GM13976 (cell line): ENCODE measurements around the gene NR1H4.

ENCODE experiments used
- DNase-seq: peaks from one replicate; pipeline ENCODE4 v3.0.0; 2012; ENCODE audit warnings: low spot score
- in situ Hi-C: fragments of 300-500 bp; cut with MboI; formaldehyde crosslinking; loops from one replicate; pipeline ENCODE4 v1.12.0; 2022; ENCODE audit warnings: low sequenced_read_pairs, mixed read lengths, inconsistent platforms; ENCODE audit not compliant: unreplicated experiment
- TF ChIP-seq, protein P1 (sequence below): IDR thresholded peaks from 2 replicates; pipeline ENCODE4 v1.5.1; 2012; ENCODE audit warnings: borderline replicate concordance, mild to moderate bottlenecking; ENCODE audit not compliant: insufficient read depth; ENCODE audit errors: extremely low read depth, missing control alignments, control extremely low read depth

Gene NR1H4

DNA sequence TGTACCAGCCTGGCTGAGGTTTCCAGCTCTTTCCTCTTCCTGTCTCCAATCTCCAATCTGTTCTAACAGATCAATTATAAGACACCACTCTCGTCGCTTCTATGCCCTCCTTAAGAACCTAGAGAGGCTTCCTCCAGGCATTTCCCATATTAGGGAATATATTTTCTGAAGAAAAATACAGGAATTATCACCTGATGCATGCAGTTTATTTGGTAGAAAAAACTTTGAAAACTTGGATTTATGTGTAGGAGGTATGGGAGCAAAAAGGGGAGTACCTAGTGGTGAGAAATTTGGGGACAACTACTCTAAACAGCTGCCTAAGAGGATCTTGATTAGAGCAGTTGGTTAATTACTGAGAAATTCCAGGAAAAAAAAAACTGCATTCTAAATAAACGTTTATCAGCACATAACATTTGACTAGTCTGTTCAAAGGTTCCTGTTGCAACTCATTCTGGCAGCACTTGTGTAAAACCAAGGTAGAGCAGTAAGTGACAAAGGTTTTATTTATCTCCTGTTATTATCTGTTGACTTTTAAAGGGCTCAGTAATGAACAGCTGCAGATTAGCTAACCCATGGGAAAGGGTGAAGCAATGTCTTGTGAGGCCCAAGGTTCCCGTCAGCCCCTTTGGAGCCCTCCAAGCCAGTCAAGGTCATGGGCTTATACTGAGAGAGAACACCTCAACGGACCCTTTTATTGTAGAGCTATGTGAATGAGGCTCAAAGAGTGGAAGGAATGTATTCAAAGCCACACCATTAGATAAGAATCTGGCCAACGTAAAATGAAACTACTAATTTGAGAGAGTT is 36.4 kb upstream of the NR1H4 start:
- DNase-seq: no peak
- in situ Hi-C loops: no loop called here

DNA sequence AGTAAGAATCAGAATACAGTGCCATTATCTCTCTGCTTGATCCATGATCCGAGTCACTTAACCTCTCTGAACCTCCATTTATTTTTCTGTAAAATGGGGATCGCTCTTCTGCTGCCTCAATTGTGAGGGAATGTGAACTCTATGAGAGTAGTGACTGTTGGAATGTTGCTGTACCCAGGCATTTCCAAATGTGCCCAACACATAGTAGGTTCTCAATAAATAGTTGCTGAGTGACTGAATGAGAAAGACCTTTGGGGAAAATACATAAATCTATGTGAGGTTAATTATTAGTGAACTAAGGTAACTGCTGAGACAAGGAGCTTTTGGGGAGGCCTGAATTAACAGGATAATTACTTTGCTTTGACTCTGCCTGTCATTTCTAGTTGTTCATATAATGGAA is 33.9 kb upstream of the NR1H4 start:
- in situ Hi-C loops: no loop called here
- DNase-seq: no peak
- TF ChIP-seq, protein P1, sequence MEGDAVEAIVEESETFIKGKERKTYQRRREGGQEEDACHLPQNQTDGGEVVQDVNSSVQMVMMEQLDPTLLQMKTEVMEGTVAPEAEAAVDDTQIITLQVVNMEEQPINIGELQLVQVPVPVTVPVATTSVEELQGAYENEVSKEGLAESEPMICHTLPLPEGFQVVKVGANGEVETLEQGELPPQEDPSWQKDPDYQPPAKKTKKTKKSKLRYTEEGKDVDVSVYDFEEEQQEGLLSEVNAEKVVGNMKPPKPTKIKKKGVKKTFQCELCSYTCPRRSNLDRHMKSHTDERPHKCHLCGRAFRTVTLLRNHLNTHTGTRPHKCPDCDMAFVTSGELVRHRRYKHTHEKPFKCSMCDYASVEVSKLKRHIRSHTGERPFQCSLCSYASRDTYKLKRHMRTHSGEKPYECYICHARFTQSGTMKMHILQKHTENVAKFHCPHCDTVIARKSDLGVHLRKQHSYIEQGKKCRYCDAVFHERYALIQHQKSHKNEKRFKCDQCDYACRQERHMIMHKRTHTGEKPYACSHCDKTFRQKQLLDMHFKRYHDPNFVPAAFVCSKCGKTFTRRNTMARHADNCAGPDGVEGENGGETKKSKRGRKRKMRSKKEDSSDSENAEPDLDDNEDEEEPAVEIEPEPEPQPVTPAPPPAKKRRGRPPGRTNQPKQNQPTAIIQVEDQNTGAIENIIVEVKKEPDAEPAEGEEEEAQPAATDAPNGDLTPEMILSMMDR: no peak

More for the DNA sequence above, 36.4 kb upstream of the NR1H4 start:
- TF ChIP-seq, protein P1: no peak

DNA sequence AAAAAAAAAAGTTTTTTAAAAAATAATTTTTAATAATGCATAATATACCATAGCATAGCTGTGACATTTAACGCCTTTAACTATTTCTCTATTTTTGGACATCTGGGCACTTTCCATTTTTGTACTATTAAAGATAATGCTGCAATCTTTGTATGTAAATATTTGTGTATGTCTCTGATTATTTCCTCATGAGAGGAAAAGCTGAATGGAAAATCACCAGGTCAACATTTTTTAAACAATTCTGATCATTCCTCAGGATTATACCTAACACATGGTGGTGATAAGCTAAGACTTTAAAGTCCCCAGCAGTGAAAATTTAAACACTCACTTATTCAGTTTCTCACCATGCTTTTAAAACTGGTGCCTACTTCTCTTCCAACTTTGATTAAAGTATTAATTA is 31.3 kb upstream of the NR1H4 start:
- TF ChIP-seq, protein P1: no peak
- in situ Hi-C loops: no loop called here
- DNase-seq: no peak

DNA sequence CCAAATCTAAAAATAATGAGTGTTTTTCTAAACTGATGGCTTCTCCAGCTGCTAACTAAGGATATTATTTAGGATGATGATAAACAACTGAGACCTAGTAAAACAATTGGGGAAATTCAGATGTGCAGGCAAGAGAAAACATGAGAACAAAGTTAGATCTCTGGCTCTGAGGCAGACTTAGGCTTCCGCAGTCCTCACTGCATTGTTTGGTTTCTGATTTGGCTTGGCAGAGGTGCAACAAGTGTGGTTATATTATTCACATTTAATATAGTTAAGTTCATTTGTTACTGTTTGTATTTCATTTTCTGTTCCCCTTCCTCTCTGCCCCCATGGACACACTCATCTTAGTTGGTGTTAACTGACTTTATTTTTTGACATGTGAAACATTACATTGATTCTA is 30.2 kb upstream of the NR1H4 start:
- in situ Hi-C loops: no loop called here
- no peak for DNase-seq
- TF ChIP-seq, protein P1: no peak

DNA sequence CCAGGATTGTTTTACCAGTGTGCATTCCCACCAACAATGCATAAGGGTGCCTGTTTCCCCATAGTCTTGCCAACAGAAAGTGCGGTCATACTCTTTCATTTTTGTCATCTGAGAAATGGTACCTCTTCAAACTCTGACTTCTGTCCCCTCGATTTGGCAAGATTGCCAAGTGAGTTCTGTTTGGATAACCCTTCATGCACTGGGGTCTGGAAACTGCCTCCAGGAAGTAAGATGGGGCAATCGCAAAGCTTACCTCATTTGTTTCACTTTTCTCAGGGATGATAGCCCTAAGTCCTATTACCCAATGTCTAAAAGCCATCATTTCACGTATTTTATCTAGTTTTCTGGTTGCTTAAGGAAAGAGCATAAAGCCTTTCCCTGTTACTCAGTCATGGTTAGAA is 28.6 kb upstream of the NR1H4 start:
- DNase-seq: no peak
- TF ChIP-seq, protein P1: no peak
- in situ Hi-C loops: no loop called here

DNA sequence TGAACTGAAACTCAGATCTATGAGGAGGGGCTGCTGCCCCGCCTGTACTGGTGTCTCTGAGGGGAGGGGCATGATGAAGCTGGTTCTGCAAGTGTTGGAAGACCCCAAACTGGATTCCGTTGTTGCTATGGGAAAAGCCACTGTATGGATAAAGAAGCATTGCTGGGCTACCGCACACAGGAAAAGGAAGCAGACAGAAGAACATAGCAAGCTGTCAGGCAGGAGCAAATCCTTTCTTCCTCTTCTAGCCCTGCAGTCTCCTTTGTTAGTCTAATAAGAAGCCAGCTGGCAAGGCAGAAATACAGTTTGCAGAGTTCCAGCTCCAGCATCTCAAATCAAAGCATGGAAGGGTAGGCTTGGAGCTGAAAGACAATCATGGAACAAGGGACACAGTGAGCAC is 26.3 kb upstream of the NR1H4 start:
- in situ Hi-C loops: no loop called here
- TF ChIP-seq, protein P1: no peak

More for the DNA sequence above, 26.3 kb upstream of the NR1H4 start:
- DNase-seq: no peak
